HepG2 (cell line): ENCODE measurements around the gene MED28. TPM values are rescaled to one million over a fixed set of nuclear protein-coding genes. Genes with fewer than 3 reads are reported as not detected.
A peak's percentile ranks its signal among the peaks of the same experiment; 100 is the strongest.

Source experiments
- AFF4 ChIP-seq: sonication (generic); formaldehyde crosslinking; IDR thresholded peaks from 2 replicates; pipeline ENCODE4 v1.4.0; 2020; ENCODE audit warnings: missing genetic modification reagents
- CHD2 ChIP-seq: IDR thresholded peaks from 2 replicates; pipeline ENCODE4 v1.6.1; 2011; ENCODE audit warnings: low read depth, low read length, improper control_type of control experiment
- GABPA ChIP-seq, 2 experiments: IDR thresholded peaks; 2 replicates each; pipeline ENCODE4 v1.6.1; 2011 to 2016; ENCODE audit warnings: low read depth in 2 of 2, low read length in 1 of 2, missing biosample characterization in 1 of 2, missing genetic modification characterization in 1 of 2
- GMEB1 ChIP-seq: sonication (generic); formaldehyde crosslinking; IDR thresholded peaks from 2 replicates; pipeline ENCODE4 v1.5.1; 2020; ENCODE audit warnings: missing genetic modification reagents, mild to moderate bottlenecking, borderline replicate concordance
- HNF1A ChIP-seq, 2 experiments: sonication (generic) in 1 of 2; formaldehyde crosslinking in 1 of 2; IDR thresholded peaks; 2 replicates each; pipeline versions ENCODE4 v1.4.0 to v1.6.1; 2016 to 2020; ENCODE audit warnings: borderline replicate concordance in 1 of 2, low read depth in 1 of 2, mild to moderate bottlenecking in 1 of 2, missing genetic modification reagents in 1 of 2
- MATR3 ChIP-seq: sonication (generic); formaldehyde crosslinking; IDR thresholded peaks from 2 replicates; pipeline ENCODE4 v1.4.0; 2020; ENCODE audit warnings: missing genetic modification reagents
- MIER2 ChIP-seq: IDR thresholded peaks from 2 replicates; pipeline ENCODE4 v1.6.1; 2016; ENCODE audit warnings: missing biosample characterization, missing genetic modification reagents
- NR3C1 ChIP-seq: sonication (generic); formaldehyde crosslinking; IDR thresholded peaks from 2 replicates; pipeline ENCODE4 v1.4.0; 2020; ENCODE audit warnings: missing genetic modification reagents
- POGZ ChIP-seq: sonication (generic); formaldehyde crosslinking; IDR thresholded peaks from 2 replicates; pipeline ENCODE4 v1.4.0; 2020; ENCODE audit warnings: mild to moderate bottlenecking, missing genetic modification reagents
- RBAK ChIP-seq: sonication (generic); formaldehyde crosslinking; IDR thresholded peaks from 2 replicates; pipeline ENCODE4 v1.5.1; 2020; ENCODE audit warnings: mild to moderate bottlenecking, missing genetic modification reagents
- SOX13 ChIP-seq, 3 experiments: fragments of 450-650 bp in 1 of 3; sonication (generic) in 1 of 3; formaldehyde crosslinking in 1 of 3; IDR thresholded peaks in 2 of 3; conservative IDR thresholded peaks in 1 of 3; 2 replicates each; pipeline versions ENCODE4 v1.5.0 to v1.6.1; 2016 to 2020; ENCODE audit warnings: antibody characterized with exemption in 1 of 3, mild to moderate bottlenecking in 1 of 3, missing compliant biosample characterization in 1 of 3, missing genetic modification reagents in 1 of 3, moderate library complexity in 1 of 3
- TEAD2 ChIP-seq: sonication (generic); formaldehyde crosslinking; IDR thresholded peaks from 2 replicates; pipeline ENCODE4 v1.9.0; 2021; ENCODE audit warnings: missing genetic modification reagents
- U2AF2 ChIP-seq: fragments of 200-400 bp; formaldehyde crosslinking; IDR thresholded peaks from 2 replicates; pipeline ENCODE4 v1.6.1; 2017; ENCODE audit warnings: low read depth, mild to moderate bottlenecking, low read length
- ZNF225 ChIP-seq: sonication (generic); formaldehyde crosslinking; IDR thresholded peaks from 2 replicates; pipeline ENCODE4 v1.4.0; 2020; ENCODE audit warnings: mild to moderate bottlenecking, missing genetic modification reagents
- ZNF230 ChIP-seq: sonication (generic); formaldehyde crosslinking; IDR thresholded peaks from 2 replicates; pipeline ENCODE4 v1.4.0; 2020; ENCODE audit warnings: mild to moderate bottlenecking, missing genetic modification reagents
- ZNF256 ChIP-seq: sonication (generic); formaldehyde crosslinking; conservative IDR thresholded peaks from 2 replicates; pipeline ENCODE4 v1.4.0; 2020; ENCODE audit warnings: missing genetic modification reagents
- ZNF282 ChIP-seq: fragments of 450-650 bp; IDR thresholded peaks from 2 replicates; pipeline ENCODE4 v1.6.1; 2018; ENCODE audit not compliant: partially characterized antibody
- ZNF781 ChIP-seq: sonication (generic); formaldehyde crosslinking; IDR thresholded peaks from 2 replicates; pipeline ENCODE4 v1.5.1; 2020; ENCODE audit warnings: borderline replicate concordance, mild to moderate bottlenecking, missing genetic modification reagents; ENCODE audit errors: not compliant biosample characterization
- ZZZ3 ChIP-seq: sonication (generic); formaldehyde crosslinking; IDR thresholded peaks from 2 replicates; pipeline ENCODE4 v1.4.0; 2020; ENCODE audit warnings: missing genetic modification reagents, mild to moderate bottlenecking, borderline replicate concordance
- polyA plus RNA-seq, 8 experiments: library from polyadenylated mRNA; depleted of rRNA in 3 of 8; stranded (reverse) in 7 of 8; unstranded in 1 of 8; fragments of >200 nt; fragmentation: Illumina TruSeq in 4 of 8; extraction: Trizol in 4 of 8; gene quantifications; 2 replicates each; pipeline versions ENCODE4 v1.2.1 to v1.2.3, GENCODE V29; 2011 to 2016; ENCODE audit warnings: low read depth in 4 of 8, missing spikeins in 1 of 8, mixed read lengths in 1 of 8; ENCODE audit not compliant: insufficient read depth in 1 of 8
- total RNA-seq, 5 experiments: library from RNA; depleted of rRNA; stranded (reverse); fragments of >200 nt; fragmentation: Illumina TruSeq; extraction: Trizol; gene quantifications; 2 replicates each; pipeline ENCODE4 v1.2.3, GENCODE V29; 2016; ENCODE audit warnings: low read depth in 1 of 5

Gene MED28
- total and polyA plus RNA-seq, 2 of the 13 experiments (the other 11 are each of a cell fraction or from before 2014, with no cell fraction given) = 41.3 to 65.7 TPM

- TF ChIP-seq CHD2 = no peak
- no peak for TF ChIP-seq ZNF781
- TF ChIP-seq MATR3 (CRISPR knock-in tag) = no peak
- TF ChIP-seq RBAK (CRISPR knock-in tag) = no peak
- no peak for TF ChIP-seq MIER2 (CRISPR knock-in tag)
- peak; percentile 96 for TF ChIP-seq GMEB1
- no peak for TF ChIP-seq ZZZ3
- TF ChIP-seq ZNF256 (CRISPR knock-in tag) = peak; percentile 72; the same call in 1 of the 2 replicates
- no peak for TF ChIP-seq SOX13 (IDR thresholded peaks at IDR 0.05)
- peak in 1 of 2 experiments; percentile 53; a peak in 1 of 4 replicates for TF ChIP-seq SOX13 (CRISPR knock-in tag; conservative IDR thresholded peaks at IDR 0.05 in 1 of 2, IDR thresholded peaks at IDR 0.05 in 1 of 2)
- TF ChIP-seq GABPA (IDR thresholded peaks at IDR 0.05; ENCODE audit: low read depth, low read length) = peak; percentile 72
- TF ChIP-seq GABPA (CRISPR knock-in tag; IDR thresholded peaks at IDR 0.05; ENCODE audit: low read depth) = peak; percentile 69
- 0 out of 2 replicates have a peak, but pooled peaks have one; percentile 64 for TF ChIP-seq TEAD2 (CRISPR knock-in tag)
- no peak for TF ChIP-seq ZNF230
- no peak for TF ChIP-seq ZNF282
- no peak for TF ChIP-seq HNF1A (IDR thresholded peaks at IDR 0.05; ENCODE audit: low read depth)
- TF ChIP-seq HNF1A (CRISPR knock-in tag; IDR thresholded peaks at IDR 0.05; ENCODE audit: borderline replicate concordance) = no peak; the same call in 1 of the 2 replicates
- TF ChIP-seq ZNF225 (CRISPR knock-in tag) = no peak
- TF ChIP-seq U2AF2 = no peak
- TF ChIP-seq POGZ = peak; percentile 28; the same call in 1 of the 2 replicates
- TF ChIP-seq NR3C1 = no peak
- TF ChIP-seq AFF4 (CRISPR knock-in tag) = no peak
Observed at GRCh38 chr4:17576932-17577664, 37.3 kb upstream of the MED28 start, which contains the start of gene LAP3 (continued).
